Ureter (tissue), 1 donor: ENCODE data around the gene LTBR. TPM values are rescaled to one million over a fixed set of nuclear protein-coding genes. Genes with fewer than 3 reads are reported as not detected.
"Not testable (repeated sequence)": the region's sequence is repeated elsewhere in the genome, so short reads cannot be mapped to it uniquely, and the experiment has no call there.

Source experiments
- DNase-seq: peaks from one replicate; pipeline ENCODE4 v3.0.0-alpha.2; 2020; ENCODE audit warnings: low spot score
- total RNA-seq: library from RNA; stranded (reverse); gene quantifications from one replicate; pipeline ENCODE4 v1.2.4, GENCODE V29; 2023
- donor health status: DM: yes; HTN: yes; CAD: no.

The LTBR gene
- total RNA-seq = 167 TPM

DNA sequence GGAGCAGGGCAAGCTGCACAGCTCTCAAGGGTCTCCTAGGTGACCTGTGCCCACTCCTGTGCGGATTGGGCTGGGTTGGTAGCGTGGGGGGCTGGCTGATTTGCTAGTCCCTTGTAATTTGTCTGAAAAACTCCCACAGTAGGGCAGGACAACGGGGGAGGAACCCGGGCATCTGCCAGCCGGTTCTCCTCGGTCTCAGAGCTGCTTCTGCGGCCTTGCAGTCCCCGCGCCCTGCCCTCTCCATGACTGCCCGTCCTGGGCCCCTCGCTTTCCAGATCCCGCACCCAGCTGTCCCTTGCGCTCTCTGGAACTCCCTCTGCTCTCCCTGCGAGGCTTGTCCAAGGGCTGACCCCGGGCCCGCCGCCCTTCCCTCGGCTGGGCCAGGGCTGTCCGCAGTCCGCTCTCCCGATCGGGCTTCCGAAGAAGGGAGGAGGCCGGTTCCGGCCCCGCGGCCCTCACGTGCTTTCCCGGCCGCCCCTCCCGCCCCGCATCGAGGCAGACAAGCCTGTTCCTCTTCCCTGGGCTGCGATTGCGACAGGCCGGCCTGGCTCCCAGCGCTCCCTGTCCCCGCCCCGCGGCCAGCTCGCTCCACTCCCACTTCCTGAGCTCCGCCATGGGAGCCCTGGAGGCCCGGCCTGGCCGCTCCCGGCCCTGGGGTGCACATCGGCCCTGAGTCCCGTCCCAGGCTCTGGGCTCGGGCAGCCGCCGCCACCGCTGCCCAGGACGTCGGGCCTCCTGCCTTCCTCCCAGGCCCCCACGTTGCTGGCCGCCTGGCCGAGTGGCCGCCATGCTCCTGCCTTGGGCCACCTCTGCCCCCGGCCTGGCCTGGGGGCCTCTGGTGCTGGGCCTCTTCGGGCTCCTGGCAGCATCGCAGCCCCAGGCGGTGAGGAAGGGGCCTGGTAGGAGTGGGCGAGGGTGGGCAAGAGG lies at the start of gene LTBR:
LTBR (plus strand) TSS at position 591 of the 927 bp plus-strand sequence; CDS start at position 788, 197 bp downstream.
- DNase-seq = peak; percentile 97

DNA sequence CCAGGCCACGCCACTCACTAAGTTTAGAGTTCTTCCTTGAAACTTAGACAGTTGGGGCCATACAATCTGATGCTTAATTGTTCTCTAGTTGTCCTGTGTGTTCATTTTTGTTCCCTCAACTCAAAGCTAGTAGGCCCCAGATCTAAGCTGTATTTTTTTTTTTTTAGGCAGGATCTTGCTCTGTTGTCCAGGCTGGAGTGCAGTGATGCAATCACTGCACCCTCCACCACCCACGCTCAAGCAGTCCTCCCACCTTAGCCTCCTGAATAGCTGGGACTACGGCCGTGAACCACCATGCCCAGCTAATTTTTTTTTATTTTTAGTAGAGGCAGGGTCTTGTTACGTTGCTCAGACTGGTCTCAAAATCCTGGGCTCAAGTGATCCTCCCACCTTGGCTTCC lies 49.6 kb upstream of the LTBR start:
- DNase-seq = no peak

DNA sequence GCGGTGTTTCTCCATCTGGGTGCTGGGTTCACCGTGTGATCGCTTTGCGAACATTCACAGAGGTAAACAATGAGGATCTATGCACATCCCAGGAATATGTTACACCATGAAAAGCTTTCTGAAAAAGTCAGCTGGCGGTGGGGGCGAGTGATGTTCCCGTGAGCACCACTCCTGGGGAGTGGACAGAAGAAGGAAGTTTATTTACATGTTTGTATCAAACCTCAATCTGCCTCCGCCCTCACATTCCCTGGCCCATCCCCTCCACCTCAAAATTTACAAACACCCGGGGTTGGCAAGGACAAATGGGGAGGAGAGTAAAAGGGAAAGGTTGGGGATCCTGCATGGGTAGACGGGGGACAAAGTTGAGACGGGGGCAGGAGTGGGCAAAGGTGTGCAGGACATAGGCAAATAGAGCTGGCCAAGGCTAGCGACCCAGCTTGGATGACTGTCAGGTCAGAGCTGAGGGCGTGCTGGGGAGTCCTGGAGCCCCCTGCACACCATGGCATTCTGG lies 49.0 kb upstream of the LTBR start:
- DNase-seq = no peak

DNA sequence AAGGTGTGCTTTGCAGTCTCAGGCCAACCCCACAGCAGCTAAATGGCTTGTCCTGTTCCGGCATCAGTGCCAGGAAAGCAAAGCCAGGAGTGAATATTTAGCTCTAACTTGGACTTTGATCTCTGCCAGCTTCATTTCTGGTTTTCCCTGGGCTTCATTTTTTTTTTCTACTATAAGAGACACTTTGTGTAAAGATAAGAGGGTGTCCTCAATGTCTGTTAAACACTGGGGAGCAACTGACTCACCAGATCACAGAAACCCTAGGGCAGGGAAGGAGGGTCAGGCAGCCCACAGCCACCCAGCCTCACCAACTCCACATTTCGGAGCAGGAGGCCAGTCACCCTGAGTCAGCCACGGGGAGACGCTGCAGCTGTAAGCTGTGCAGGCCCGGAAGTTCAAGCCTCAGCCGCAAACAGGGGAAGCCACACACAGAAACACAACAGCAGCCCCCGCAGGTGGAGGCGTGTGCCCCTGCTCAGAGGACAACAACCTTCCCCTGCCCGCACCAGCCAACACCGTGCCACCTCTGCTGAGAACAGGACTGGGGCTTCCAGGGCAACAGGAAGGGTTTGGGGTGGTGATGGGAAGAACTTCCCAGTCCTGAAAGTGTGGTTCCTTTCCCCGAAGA lies 48.4 kb upstream of the LTBR start:
- peak; percentile 83 for DNase-seq

DNA sequence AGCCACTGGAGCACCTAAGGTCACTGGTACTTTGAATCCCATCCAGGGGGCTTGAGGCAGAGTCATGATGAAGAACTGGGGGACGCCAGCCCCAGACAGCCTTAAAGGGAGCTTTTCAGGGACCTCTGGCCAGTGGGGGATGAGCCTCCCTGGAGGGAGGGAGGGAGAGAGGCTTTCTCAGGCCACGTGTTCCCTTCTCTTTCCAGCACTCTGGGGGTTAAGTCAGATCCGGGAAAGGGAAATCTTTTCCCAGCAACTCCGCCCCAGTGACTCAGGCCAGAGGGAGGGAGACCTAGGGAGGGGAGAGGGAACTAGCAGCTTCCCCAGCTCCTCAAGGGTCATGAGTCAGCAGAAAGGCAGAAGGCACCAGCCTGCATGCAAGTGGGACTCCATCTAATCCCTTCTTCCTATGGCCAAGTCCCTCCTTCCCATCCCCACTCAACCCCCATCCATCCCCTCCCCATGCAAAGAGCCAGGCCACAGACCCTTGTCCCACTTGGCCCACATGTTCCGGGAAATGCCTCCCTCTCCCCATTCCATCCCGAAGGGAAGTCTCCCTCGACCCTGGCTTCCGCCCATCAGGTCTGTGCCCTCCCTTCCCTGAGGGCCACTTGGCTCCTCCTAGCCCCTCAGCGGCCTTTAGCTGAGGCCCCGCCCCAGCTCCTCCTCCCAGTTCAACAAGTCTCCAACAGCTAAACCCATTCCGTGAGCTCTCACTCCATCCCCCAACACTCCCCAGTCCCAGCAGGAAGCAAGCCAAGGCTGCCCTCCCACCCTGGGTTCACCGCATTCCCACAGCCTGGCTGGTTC lies 47.7 kb upstream of the LTBR start:
- DNase-seq = peak; percentile 95

DNA sequence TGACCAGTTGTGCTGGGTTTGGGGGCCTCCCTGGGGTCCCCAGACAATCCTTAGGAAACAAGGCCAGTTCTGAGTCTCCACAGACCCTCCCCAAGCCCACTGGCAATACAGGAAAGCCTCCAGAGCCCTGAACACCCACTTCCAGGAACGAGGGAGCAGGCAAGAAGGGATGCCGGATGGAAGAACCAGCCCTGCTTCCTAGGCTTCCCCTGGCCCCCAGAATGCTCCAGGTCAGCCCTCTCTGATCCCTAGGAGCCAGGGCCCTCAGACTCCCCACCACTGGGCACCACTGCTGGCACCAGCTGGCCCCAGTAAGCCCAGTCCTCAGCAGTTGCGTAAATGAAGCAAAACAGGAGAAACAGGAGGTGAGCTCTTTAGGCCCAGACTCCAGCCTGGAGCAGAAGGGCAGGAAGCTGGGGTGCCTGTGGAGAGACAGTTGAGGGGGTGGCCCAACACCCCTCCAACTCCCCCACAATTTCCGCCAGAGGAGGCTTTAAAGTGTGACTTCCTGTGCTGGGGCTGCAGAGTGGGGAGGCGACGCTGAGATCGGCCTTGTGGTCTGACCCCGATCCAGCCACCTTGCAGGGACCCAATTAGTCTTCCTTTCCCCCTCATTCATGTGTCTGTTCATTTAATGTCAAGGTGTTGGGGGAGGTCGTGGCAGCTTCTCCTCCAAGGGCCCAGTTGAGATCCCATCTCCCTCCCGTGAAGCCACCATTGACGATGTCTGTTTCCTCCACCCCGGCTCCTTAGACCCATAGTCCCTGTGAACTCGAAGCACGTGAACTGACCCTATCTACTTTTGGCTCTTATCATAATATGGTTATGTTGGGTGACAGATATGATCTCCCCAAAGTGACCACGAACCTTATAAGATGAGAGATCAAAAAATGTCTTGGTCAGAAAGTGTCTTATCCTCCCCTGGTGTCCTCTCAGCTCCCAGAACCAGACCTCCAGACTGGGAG lies 46.8 kb upstream of the LTBR start:
- no peak for DNase-seq

DNA sequence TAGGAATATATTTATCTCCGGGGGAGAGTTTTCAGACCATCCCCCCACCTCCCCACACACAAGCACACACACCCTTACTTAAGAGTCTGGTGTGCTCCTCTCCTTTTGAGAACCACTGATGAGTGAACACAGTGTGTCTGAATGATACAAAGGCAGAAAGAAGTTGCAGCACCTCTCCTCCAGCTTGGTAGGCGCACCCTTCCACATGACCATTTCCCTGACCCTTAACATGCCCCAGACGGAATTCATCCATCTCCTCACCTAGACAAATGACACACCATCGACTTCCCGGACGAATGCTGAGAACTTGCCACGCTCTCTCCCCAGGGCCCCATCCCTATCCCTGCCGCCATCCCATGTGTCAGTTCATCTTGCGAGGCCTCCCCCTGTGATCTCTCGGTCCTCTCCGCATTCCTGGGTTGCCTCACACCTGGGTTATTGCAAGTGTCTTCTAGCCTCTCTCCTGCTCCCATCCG lies 46.0 kb upstream of the LTBR start:
- DNase-seq = no peak

DNA sequence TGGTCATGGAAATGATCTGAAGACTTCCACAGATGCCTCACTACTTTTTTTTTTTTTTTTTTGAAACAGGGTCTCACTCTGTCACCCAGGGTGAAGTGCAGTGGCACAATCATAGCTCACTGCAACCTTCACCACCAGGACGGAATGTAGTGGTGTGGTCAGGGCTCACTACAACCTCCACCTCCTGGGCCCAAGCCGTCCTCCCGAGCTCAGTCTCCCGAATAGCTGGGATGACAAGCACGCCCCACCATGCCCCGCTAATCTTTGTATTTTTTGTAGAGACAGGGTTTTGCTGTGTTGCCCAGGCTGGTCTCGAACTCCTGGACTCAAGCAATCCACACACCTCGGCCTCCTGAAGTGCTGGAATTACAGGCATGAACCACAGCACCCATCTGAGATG lies 45.4 kb upstream of the LTBR start:
- not testable (repeated sequence) for DNase-seq

DNA sequence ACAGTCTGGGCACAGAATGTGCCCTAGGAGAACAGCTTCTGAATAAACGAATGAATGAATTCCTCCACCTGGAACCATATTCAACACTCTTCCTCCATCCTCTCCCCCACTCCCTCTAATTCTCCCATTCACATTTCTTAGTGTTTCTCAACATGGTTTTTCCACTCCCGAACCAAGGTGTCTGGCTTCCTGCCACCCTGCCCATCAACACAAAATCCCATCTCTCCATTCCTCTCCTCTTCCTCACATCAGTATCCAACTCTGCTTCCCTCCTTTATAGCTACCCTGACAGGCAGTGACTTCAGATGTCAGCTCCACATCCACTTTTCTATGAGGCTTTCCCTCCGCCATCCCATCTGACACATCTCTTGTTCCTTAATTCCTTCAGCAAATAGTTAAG lies 45.0 kb upstream of the LTBR start:
- no peak for DNase-seq

DNA sequence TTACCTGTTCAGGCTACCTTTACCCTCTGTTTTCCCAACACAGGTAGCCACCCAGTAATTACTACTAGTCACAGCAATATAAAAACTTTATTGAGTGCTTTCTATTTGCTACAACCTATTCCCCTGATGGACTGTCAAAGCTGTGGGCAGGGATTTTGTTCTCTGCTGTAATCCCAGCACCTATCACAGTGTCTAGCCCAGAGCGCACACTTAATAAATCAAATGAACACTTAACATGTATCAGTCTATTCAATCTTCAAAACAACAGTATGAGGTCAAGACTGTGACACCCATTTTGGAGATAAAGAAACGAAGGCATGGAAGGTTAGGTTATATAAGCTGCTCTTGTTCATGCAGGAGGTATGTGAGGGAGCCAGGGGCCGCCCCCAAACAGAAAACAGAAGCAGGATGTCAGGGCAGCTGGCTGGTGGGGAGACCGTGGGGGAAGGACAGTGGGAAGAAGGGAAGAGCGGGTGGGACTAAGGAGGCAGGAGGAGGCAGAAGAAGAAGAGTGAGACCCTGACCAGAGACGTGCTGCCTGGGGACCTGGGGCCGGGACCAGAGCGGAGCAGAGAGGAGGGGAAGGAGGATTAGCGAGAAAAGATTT lies 43.8 kb upstream of the LTBR start:
- no peak for DNase-seq

DNA sequence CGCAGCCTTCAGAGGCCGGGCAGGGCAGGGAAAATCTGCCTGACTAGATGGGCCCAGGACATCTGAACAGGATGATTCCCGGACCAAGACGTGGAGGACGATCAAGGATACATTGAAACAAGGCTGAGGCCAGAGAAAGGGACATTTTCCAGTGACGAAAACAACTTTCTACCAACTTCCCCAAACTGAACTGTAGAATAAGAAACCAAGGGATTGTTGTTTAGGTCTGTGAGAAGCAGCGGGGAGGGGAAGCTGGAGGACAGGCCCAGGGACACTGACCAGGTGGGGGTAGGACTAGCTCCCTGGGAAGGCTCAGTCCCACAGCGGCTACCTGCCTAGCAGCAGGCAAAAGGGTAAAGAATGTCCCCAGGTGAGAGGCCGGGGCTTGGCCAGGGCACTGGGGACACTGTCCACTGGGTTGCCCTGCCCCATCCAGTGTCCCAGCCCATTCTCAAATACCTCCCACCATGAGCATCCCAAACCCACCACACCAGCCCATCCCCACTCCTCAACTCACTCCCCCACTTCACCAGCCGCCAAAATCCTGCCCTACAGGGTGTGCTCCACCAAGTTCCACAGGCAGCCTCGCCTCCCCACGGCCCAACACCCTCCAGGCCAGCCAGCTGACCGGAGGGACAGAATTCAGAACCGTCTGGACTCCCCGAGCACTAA lies 43.1 kb upstream of the LTBR start:
- no peak for DNase-seq

DNA sequence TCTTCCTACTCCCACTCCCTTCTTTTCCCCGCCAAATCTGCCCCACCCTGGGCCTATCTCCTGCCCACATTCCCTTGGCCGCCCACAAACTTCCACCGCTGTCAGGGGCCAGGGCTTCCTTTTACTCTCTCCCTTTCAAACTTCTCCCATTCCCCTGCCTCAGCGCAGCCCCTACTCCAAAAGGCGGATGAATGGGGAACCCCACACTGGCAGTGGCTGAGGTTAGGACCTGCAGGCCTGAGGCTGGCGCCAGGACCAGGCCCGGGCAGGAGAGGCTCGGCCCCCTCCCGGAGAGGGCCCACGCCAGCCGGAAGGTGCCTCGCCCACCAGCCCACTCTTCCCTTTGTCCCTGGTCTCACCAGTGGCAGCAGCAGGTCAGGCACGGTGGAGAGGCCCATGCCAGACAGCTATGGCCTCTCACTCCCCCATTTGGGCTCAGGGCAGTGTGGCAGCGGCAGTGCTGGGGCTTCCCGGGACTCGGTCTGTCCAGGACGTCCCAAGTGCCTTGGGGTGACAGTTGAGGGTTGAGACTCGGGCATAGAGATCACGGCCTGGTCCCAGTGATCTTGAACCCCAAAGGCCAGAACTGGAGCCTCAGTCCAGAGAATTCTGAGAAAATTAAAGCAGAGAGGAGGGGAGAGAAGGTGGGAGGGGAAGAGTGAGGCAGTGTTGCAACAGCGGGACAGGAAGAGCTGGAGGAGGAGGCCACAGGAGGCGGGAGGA lies 42.4 kb upstream of the LTBR start, which contains the start of gene TNFRSF1A:
TNFRSF1A (minus strand) TSS at position 660 of the 723 bp plus-strand sequence; CDS start at position 398, 262 bp downstream.
- peak; percentile 86 for DNase-seq

DNA sequence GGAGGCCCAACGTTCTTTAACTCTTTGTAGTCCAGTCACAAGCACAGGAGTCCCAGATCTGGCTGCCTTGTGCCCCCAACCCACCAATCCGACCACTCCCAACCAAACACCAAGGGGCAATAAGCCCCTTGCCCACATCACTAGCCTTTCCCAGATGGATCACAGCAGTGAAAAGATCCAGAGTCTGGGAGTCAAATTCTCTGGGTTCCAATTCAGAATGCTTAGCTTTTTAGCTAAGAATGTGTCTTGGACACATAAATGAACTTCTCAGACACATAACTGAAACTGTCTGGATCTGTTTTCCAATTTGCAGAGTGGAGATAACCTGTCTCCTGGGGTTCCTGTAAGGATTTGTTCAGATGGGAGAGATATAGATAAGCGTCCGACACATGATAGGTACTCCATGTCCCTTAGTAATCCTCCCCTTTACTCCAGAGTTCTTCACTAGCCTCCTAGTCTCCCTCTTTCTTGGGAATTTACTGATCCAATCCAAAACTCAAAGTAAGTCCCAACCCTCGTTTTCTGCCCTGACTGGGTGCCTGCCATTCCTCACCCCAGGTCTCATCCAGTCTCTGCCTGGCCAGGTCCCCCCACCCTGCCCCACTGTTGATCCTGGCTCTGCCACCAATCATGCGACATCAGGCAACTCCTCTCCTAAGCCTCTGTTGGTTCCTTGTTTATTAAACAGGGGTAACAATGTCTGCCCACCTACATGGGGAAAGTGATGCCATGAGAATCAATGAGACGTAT lies 41.6 kb upstream of the LTBR start:
- DNase-seq = no peak

DNA sequence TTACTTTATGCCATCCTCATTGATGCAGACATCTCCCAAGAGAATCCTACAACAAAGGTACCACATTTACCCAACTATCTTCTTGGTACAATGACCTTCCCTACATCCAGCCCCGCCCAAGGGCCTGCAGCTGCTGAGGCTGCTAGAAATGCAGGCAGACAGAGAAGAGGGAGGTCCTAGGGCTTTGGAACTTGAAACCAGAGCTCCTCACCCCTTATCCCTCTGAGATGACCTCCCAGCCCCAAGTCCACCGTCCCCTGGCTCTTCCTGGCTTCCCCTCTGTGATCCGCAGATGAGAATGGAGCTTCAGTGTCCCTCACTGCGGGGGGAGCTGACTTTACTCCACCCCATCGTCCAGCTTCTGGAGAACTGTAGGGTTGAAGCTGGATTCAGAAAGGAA lies 40.4 kb upstream of the LTBR start:
- no peak for DNase-seq

DNA sequence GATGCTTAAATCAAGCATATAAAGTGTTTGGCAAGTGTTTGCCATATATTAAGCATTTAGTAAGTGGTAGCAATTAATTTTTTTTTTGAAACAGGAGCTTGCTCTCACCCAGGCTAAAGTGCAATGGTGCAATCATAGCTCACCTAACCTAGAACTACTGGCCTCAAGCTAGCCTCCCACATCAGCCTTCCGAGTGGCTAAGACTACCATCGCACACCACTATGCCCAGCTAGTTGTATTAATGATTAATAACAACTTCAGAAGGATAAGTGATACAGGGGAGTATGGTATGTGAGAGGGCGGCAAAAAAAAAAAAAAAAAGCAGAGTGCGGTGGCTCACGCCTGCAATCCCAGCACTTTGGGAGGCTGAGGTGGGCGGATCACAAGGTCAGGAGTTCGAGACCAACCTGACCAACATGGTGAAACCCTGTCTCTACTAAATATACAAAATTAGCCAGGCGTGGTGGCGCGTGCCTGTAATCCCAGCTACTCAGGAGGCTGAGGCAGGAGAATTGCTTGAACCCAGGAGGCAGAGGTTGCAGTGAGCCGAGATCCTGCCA lies 39.8 kb upstream of the LTBR start:
- DNase-seq = not testable (repeated sequence)

DNA sequence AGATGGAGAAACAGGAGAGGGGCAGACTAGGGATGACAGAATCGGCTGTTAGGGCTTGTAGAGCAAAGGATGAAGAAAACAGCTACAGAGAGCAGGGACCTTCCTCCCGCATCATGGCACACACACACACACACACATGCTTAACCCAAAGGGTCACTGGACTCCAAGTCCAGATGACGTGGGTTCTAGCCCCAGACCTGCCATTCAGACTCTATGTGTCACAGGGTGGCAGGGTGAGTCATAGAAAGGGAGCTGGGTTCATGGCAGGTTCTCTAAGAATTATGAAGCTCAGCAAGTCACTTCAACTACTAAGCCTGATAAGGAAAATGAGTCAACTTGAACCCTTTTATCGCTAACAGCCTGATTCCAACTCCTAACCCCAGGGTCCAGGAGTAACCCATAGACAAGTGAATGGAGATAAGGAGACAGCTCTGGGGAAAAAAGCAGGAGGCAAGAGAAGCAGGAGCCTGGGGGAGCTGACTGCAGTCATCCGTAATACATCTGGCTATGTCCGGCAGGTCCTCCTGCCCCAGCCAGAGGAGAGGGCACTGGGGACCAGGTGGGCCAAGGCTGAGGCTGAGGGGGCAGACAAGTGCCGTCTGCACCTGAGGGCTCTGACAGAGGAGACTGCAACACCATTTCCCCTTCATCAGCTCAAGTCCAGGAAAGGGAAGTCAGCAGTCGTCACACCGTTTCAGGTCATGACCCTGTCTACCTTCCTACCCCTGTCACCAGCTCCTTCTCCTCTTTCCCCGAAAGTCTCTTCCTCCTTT lies 38.5 kb upstream of the LTBR start:
- DNase-seq = no peak

DNA sequence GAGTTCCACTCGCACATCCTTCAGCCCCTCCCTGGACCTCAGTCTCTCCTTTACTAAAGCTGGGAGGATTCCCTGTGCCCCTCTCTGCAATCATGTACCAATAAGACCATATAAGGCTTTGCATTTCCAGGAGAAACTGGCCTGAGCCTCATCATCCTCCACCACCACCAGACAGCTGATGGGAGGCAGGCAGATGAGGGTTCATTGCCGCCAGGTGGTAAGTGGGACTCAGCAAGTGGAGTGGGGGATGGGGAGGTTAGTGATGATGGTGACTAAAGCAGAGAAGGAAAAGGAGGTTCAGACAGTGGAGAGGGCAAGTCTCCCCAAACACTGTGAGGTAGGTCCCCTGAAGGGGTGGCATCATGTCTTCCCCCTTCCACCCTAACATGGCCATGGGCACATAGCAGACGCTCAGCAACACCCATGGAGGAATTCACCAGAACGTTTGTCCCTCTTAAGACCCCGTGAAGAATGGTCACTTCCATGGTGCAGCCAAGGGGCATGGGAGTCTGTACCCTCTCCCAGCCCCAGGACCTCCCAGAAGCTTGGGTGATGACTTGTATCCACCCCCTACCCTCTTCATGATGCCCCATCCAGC lies 37.6 kb upstream of the LTBR start:
- no peak for DNase-seq
